Tongue (tissue), 2 donors: ENCODE data around the gene PNLIPRP1. TPM values are rescaled to one million over a fixed set of nuclear protein-coding genes. Genes with fewer than 3 reads are reported as not detected.

Experiments
- DNase-seq: peaks from one replicate; pipeline ENCODE4 v3.0.0-alpha.2; 2015
- total RNA-seq: library from RNA; depleted of rRNA; stranded (reverse); fragments of >200 nt; gene quantifications from one replicate; pipeline ENCODE4 v1.2.3, GENCODE V29; 2014

Gene PNLIPRP1
- total RNA-seq: 0.31 TPM

DNA sequence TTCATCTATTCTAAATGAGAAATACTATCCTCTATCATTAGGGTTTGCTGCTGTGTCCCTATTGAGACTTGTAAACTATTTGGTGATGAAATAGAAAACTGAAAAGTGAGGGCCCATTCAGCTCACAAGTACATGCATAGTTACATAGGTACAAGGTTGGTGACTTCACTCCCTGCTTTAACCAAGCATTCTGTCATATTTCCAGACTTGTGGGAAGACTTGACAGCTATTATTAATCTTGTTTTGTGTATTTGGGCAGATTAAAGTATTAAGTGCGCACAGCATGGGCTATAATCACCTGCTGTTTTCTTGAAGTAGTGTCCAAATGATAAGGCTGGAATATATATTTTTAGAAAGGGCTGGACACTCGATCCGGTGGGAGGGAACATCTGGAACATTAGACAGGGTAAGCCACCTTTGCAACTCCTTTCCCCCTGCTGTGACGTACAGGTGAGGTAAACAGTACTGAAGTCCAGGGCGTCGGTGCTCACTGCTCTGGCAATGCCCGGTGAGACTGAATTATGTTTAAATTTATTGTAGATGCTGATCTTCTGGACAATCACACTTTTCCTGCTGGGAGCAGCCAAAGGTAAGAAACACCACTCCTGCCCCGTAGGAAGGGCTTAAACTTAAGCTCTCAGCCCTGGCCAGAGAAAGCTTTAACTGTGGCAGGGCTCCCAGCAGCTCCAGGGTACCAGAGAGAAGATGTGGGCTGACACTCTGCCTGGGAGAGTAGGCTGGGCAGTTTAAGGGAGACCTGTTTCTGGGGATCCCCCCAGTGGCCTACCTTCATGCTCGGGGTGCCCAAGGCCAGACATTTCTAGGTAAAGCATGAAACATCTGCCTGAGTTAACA is at the start of gene PNLIPRP1:
TSS of gene PNLIPRP1 (plus strand) at position 370 of the 855 bp plus-strand sequence. CDS start at position 541, 171 bp downstream.
- DNase-seq: no peak

DNA sequence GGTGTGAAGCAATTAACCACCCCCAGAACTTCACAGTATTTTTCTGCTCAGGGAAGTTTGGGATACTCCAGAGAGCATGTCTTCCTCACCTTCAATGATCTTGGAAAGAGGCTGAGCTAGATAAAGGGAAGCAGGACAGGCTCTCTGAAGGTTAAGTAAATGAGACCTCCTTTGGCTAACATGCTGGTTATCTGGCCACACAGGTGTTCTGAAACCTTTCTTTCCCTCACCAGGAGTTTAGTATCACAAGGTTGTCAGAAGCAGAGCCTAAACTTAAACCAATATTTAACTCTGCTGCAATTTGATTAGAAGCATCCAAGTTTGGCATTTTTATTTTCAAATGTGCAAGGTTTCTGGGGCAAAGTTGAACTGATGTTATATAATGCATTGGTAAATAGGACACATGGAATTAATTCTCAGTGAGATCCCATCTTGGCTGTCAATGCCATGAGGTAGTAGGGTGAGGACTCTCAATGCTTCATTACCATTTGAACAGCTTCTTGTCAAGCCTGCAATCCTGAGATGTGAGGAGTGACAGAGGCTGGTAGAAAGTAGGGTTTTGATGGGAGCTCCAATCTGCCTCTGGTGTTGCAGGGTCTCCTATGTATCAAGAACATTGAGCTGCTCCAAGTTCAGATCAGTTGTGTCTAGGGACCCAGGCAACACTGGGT is 48.6 kb upstream of the PNLIPRP1 start:
- DNase-seq: no peak

- DNase-seq: no peak
Measured at GRCh38 chr10:116545122-116545521, 45.6 kb upstream of the PNLIPRP1 start.

- no peak for DNase-seq
Measured at GRCh38 chr10:116545756-116546155, 45.0 kb upstream of the PNLIPRP1 start, which contains the start of gene PNLIP. TSS of gene PNLIP (plus strand) at chr10:116545931. CDS start at chr10:116546093, 162 bp downstream.

DNA sequence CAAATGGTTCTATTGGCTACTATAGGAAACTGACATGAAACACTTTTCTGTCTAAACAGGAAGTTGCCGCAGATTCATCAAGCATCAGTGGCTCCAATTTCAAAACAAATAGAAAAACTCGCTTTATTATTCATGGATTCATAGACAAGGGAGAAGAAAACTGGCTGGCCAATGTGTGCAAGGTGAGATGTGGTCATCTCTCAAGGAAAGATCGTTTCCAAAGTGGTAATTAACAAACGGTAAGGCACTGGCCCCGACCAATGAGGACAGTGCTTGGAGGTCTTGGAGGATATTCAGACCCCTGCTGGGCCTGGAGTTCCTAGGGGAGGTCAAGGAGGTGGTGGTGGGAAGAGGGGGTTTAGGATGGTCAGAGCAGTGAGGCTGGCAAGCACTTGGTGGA is 42.5 kb upstream of the PNLIPRP1 start:
- DNase-seq: no peak

DNA sequence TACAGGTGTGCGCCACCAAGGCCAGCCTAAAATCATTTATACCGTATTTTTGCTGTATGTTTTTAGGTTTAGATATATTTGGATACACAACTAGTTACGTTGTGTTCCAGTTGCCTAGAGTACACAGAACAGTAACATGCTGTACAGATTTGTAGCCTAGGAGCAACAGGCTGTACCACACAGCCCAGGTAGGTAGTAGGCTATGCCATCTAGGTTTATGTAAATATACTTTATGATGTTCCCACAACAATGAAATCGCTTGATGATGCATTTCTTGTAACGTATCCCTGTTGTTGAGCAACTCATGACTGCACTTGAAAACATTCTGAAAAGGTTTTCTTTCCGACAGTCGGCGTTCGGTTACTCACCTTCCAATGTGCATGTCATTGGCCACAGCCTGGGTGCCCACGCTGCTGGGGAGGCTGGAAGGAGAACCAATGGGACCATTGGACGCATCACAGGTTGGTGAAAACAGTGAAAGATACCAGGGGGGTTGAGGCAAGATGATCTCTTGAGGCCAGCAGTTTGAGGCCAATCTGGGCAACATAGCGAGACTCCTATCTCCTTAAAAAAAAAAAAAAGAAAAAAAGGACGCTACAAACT is 37.3 kb upstream of the PNLIPRP1 start:
- DNase-seq: no peak

- DNase-seq: no peak
Measured at GRCh38 chr10:116554628-116555027, 36.1 kb upstream of the PNLIPRP1 start.

DNA sequence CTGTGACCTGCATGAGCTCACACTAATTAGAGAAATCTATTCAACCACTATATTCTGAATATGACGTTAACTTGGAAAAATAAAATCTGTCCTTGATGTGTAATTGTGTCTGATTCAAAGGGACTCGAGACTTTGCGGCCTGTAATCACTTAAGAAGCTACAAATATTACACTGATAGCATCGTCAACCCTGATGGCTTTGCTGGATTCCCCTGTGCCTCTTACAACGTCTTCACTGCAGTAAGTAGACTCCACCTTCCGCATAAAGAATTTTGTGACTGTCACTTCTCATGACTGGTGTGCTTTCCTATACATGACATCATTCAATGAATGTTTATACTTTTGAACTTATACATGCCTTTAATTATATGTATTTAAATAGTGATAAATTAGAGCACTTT is 34.9 kb upstream of the PNLIPRP1 start:
- no peak for DNase-seq

GRCh38 chr10:116557305-116557880 is 33.4 kb upstream of the PNLIPRP1 start:
- no peak for DNase-seq

DNA sequence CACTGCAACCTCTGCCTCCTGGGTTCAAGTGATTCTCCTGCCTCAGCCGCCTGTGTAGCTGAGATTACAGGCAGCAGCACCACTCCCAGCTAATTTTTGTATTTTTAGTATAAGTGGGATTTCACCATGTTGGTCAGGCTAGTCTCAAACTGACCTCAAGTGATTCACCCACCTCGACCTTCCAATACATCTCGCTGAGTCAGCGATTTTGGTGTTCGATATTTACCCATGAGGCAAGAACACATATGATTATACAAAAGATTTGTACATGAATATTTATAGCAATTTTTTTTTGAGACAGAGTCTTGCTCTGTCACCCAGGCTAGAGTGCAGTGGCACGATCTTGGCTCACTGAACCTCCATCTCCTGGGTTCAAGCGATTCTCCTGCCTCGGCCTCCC is 25.2 kb upstream of the PNLIPRP1 start:
- no peak for DNase-seq

DNA sequence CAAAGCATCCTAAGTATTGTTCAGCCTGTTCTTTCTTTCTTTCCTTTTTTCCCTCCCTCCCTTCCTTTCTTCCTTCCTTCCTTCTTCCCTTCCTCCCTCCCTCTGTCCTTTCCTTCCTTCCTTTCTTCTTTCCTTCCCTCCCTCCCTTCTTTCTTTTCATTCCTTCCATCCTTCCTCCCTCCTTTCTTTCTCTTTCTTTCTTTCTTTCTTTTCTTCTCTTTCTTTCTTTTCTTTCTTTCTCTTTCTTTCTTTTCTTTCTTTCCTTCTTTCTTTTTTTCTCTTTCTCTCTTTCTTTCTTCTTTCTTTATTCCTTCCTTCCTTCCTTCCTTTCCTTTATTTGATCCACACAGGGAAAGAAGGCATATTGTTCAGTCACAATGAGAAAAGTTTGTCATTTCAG is 23.8 kb upstream of the PNLIPRP1 start:
- no peak for DNase-seq

DNA sequence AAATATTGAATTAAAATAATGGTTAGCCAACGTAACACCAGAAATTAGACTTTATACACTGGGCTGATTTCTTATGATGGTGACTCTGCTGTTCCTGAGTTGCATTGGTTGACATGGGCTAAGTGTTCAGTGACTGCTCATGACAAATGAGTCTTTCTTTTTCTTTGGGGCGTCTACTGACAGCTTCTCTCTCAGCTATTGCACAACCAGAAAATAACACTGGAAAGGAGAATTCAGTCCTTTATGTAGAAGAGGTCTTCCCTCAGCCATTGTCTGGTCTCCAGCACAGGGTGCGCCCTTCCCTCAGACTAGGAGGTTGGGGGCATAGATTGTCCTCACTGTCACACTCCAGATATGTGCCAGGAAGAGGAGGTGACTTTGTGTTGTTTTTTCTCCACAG is 23.4 kb upstream of the PNLIPRP1 start:
- DNase-seq: no peak

DNA sequence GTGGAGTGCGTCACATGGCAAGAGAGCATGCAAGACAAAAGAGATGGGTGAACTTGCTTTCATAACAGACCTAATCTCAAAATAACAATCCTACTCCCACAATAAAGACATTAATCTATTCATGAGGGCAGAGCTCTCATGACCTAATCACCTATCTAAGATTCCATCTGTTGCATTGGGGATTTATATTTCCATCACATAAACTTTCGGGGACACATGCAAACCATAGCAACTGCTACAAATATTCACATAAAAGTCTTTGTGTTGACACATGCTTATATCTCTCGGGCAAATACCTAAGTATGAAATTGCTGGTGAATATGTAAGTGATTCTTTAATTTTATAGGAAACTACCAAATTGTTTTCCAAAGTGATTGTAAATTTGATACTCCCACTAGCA is 16.0 kb upstream of the PNLIPRP1 start:
- DNase-seq: no peak

- DNase-seq: no peak
Measured at GRCh38 chr10:116587878-116588591, 2.7 kb upstream of the PNLIPRP1 start.

GRCh38 chr10:116588995-116589394 is 1.8 kb upstream of the PNLIPRP1 start:
- no peak for DNase-seq

- no peak for DNase-seq
Measured at GRCh38 chr10:116589926-116590325, 833 bp upstream of the PNLIPRP1 start.

- no peak for DNase-seq
Measured at GRCh38 chr10:116593139-116593740, 2.5 kb downstream of the PNLIPRP1 start.

DNA sequence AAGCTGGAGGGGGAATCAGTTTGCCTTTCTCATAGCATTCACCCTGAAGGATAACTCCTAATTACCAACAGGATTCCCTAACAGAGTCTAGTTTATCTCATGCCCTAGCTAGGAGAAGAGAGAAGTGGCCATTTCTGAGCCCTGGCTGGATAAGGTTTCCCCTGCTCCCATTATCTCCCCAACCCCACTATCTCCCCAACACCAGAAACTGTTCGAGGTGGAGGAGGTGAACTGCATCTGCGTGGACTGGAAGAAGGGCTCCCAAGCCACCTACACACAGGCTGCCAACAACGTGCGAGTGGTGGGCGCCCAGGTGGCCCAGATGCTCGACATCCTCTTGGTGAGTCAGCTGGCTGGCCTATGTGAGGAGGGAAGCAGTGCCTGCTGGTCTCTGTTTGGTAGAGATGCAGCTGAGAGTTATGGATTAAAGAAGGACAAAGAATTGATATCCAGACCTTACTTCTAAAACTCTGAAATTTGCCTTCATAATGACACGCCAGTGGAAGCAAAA is 3.8 kb downstream of the PNLIPRP1 start:
- no peak for DNase-seq

GRCh38 chr10:116596062-116596461 is 5.3 kb downstream of the PNLIPRP1 start:
- no peak for DNase-seq

- DNase-seq: no peak
Measured at GRCh38 chr10:116597543-116597942, 6.8 kb downstream of the PNLIPRP1 start.

DNA sequence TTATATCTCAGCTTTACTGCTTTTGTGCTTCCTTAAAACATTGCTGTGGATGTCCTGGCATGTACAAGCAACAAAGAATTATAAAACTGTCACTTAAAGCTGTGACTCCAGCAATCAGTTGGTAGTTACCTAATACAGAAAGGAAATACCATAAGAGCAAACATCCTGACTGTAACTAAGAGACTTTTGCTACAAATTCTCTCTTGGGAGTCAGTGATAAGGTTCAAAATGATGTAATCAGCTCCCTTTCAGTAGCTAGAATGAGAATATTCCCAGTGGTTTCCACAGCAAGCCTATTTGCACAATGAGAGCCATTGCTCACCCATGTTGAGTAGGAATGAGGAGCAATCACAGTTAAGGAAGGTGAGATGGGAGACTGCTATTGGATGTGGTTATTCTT is 7.6 kb downstream of the PNLIPRP1 start:
- no peak for DNase-seq
